ENCODE data around the gene SSBP2.

The SSBP2 gene

DNA sequence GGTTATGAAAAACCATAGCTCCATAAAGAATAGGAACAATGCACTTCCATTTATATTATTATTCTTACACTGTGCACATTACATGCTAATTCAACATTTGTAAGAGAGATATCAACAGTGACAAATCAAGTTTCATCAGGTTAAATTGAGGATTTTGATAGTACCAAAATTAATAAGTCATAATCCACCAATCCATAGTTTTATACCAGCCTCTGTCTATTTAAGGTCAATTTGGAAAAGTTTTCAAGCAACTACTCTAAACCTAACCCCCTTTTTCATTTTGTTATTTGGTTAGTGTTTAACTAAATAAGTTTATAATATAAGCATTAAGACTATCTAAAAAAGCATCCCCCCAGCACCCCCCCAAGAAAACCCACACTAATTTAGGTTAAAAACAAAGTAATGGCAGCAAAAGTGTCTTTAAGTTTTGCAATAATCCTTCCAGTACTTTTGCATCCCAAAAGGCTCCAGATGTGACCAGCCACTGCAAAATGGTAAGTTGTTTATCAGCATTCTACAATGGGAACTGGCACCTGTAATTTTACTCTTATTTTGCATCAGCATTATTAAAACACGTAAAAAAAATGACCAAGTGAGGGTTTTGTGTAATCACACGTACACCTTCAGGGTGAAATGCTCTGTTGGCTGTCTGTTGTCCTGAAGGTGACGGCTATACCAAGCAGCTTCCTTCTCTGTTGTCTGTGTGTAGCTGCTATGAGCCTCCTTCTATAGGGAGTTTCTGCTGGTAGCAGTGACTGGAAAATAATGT is 36.8 kb upstream of the SSBP2 start:
- in situ Hi-C loops (cut with HindIII; ENCODE audit: low sequenced_read_pairs) = no loop called here
- no peak overlapping the region for H3K4me3 ChIP-seq (ENCODE audit: low read depth, low read length)
- peak; percentile 54 for DNase-seq (ENCODE audit: low read depth)
- TF ChIP-seq, protein P1, sequence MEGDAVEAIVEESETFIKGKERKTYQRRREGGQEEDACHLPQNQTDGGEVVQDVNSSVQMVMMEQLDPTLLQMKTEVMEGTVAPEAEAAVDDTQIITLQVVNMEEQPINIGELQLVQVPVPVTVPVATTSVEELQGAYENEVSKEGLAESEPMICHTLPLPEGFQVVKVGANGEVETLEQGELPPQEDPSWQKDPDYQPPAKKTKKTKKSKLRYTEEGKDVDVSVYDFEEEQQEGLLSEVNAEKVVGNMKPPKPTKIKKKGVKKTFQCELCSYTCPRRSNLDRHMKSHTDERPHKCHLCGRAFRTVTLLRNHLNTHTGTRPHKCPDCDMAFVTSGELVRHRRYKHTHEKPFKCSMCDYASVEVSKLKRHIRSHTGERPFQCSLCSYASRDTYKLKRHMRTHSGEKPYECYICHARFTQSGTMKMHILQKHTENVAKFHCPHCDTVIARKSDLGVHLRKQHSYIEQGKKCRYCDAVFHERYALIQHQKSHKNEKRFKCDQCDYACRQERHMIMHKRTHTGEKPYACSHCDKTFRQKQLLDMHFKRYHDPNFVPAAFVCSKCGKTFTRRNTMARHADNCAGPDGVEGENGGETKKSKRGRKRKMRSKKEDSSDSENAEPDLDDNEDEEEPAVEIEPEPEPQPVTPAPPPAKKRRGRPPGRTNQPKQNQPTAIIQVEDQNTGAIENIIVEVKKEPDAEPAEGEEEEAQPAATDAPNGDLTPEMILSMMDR (IDR thresholded peaks at IDR 0.05; ENCODE audit: low read depth, low read length, missing control alignments) = no peak

DNA sequence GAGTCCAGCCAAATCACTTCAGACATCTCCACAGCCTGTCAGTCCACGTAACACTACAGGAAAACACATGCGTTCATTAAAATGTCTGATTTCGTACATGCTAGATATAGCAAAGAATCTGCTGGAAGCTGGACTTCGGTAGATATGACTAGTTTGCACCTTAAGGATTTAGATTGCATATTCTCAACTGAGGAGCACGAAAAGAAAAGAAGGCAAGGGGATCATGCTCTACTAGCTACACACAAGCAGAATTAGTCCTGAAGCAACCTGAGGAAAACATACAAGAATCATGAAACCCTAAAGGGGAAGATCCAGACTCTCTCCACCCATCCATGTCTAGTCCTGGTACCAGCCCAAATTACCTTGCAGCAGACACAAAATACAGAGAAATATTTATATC is 36.1 kb upstream of the SSBP2 start:
- in situ Hi-C loops (cut with HindIII; ENCODE audit: low sequenced_read_pairs) = no loop called here
- no peak overlapping the region for H3K4me3 ChIP-seq (ENCODE audit: low read depth, low read length)
- no peak for DNase-seq (ENCODE audit: low read depth)
- TF ChIP-seq, protein P1 (IDR thresholded peaks at IDR 0.05; ENCODE audit: low read depth, low read length, missing control alignments) = no peak

DNA sequence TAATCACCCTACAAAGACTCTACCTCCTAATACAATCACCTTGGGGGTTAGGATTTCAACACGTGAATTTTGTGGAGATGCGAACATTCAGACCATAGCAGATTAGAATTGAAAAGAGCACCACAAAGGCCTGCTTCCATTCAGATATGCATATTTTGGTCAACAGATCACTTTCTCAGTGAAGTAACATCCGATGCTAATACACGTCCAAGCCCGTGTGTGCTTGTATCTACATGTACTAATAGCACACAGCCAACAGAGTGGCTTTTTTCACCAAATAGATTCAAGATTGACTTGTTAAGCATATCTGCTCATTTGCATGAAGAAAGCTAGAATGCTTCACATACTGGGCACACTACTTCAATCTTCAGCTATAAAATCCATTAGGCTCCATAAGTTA is 35.6 kb upstream of the SSBP2 start:
- in situ Hi-C loops (cut with HindIII; ENCODE audit: low sequenced_read_pairs) = no loop called here
- TF ChIP-seq, protein P1 (IDR thresholded peaks at IDR 0.05; ENCODE audit: low read depth, low read length, missing control alignments) = no peak
- DNase-seq (ENCODE audit: low read depth) = no peak
- no peak overlapping the region for H3K4me3 ChIP-seq (ENCODE audit: low read depth, low read length)

DNA sequence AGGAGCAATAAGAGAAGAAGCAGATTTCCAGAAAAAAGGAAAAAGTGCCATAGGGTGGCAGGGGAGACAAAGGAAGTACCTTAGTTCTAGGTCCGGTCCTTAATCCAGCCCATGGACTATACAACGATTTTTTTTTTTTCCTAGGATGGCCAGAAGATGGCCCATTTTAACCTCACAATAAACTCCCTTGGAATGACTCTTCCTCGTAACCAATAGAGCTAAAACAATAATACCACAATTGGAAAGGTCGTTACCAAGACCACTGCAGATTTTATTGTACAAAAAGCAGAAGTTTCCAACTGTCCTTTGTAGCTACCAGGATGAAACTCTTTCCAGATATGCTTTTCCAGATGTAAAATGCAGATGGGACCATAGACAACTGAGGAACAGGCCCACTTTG is 34.4 kb upstream of the SSBP2 start:
- no peak for DNase-seq (ENCODE audit: low read depth)
- no peak overlapping the region for H3K4me3 ChIP-seq (ENCODE audit: low read depth, low read length)
- in situ Hi-C loops (cut with HindIII; ENCODE audit: low sequenced_read_pairs) = no loop called here
- TF ChIP-seq, protein P1 (IDR thresholded peaks at IDR 0.05; ENCODE audit: low read depth, low read length, missing control alignments) = no peak

DNA sequence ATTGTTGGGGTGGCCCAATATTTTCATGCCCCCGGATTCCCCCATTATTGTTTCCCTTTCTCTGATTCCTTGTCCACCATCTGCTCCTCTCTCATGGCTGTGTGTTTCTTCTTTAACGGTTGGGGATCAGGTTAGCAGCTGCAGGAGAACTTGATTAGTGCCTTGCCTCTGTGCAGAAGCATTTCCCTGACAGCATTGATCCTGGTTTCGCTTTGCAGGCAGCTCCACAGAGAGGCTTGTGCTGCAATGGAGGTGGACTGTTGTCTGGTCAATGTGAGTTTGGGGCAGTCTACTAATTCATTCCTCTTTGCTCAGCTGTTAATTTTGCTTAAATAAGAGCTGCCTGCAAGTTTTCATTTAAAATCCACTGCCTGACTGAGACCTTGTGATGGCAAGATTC is 32.5 kb upstream of the SSBP2 start:
- TF ChIP-seq, protein P1 (IDR thresholded peaks at IDR 0.05; ENCODE audit: low read depth, low read length, missing control alignments) = no peak
- DNase-seq (ENCODE audit: low read depth) = no peak
- in situ Hi-C loops (cut with HindIII; ENCODE audit: low sequenced_read_pairs) = no loop called here
- no peak overlapping the region for H3K4me3 ChIP-seq (ENCODE audit: low read depth, low read length)

DNA sequence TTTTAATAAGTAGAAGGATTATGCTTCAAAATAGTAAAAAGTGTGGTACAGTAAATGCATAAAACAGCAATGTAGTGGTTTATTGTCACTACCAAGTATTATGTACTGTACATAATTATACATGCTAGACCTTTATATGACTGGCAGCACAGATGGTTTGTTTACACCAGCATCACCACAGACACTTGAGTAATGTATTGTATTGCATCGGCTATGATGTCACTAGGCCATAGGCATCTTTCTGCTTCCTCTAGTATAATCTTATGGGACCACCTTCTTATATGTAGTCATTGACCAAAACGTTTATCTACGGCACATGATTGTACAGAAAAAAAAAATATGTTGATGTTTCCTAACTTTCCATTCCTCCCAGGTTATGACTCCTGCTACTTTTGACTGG is 31.9 kb upstream of the SSBP2 start:
- TF ChIP-seq, protein P1 (IDR thresholded peaks at IDR 0.05; ENCODE audit: low read depth, low read length, missing control alignments) = no peak
- in situ Hi-C loops (cut with HindIII; ENCODE audit: low sequenced_read_pairs) = no loop called here
- no peak for DNase-seq (ENCODE audit: low read depth)
- H3K4me3 ChIP-seq (ENCODE audit: low read depth, low read length) = no peak overlapping the region
